Measurements from ENCODE around the gene PKD2L1.

DNA sequence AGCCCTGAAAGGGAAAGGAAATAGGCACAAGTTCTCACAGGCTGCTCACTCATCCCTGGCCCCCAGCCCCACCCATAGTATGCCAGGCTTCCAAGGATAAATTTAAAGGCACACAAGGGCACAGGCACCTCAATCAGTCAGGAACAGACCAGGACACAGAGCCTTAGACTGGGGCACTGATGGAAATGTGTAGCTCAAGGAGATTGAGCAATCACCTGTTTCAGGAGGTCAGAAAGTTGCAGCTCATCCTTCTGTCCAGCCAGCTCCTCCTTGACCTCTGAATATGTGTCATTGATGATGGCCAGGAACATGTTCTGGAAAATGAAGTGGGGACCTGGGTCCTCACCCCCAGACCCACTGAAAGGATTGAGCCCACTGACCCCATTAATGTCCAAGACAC is 37.0 kb downstream of the PKD2L1 start:
- TF ChIP-seq BHLHE40 (IDR thresholded peaks at IDR 0.05; ENCODE audit: borderline replicate concordance) (no peak), TARDBP (IDR thresholded peaks at IDR 0.05) (no peak), SUZ12 (IDR thresholded peaks at IDR 0.05) (no peak), FOXA1 (IDR thresholded peaks at IDR 0.05) (no peak), LEF1 (IDR thresholded peaks at IDR 0.05; ENCODE audit: borderline replicate concordance) (no peak), ZNF384 (IDR thresholded peaks at IDR 0.05) (no peak), NFRKB (IDR thresholded peaks at IDR 0.05) (no peak), SP1 (IDR thresholded peaks at IDR 0.05) (no peak)
